Measurements from ENCODE around the gene LRRC7.

GRCh38 chr1:69707103-69707502 lies 139.4 kb downstream of the LRRC7 start:
- no peak for TF ChIP-seq POLR2A (IDR thresholded peaks at IDR 0.05)
- no peak for TF ChIP-seq CTCF (IDR thresholded peaks at IDR 0.05)

Data from breast epithelium (tissue), 3 donors.